GM12878 (cell line): ENCODE results near the gene STX10. TPM values are rescaled to one million over a fixed set of nuclear protein-coding genes. Genes with fewer than 3 reads are reported as not detected.
A peak's percentile ranks its signal among the peaks of the same experiment; 100 is the strongest.

Experiments
- ASH2L ChIP-seq: fragments of 300-600, 200-600 bp; sonication (generic); IDR thresholded peaks from 2 replicates; pipeline ENCODE4 v1.6.1; 2017; ENCODE audit warnings: low read depth, mild to moderate bottlenecking, borderline replicate concordance
- BACH1 ChIP-seq: fragments of 450-650 bp; IDR thresholded peaks from 2 replicates; pipeline ENCODE4 v1.6.1; 2017; ENCODE audit warnings: mild to moderate bottlenecking, borderline replicate concordance
- BCL11A ChIP-seq: IDR thresholded peaks from 2 replicates; pipeline ENCODE4 v1.6.1; 2011; ENCODE audit warnings: low read depth, low read length
- BHLHE40 ChIP-seq, 2 experiments: fragments of 450-650 bp in 1 of 2; IDR thresholded peaks; 2 replicates each; pipeline ENCODE4 v1.6.1; 2011 to 2017; ENCODE audit warnings: low read depth in 2 of 2, borderline replicate concordance in 1 of 2, improper control_type of control experiment in 1 of 2, low read length in 1 of 2, mild to moderate bottlenecking in 1 of 2
- CREB1 ChIP-seq: IDR thresholded peaks from 2 replicates; pipeline ENCODE4 v1.6.1; 2012; ENCODE audit warnings: low read depth, mild to moderate bottlenecking, inconsistent platforms
- DPF2 ChIP-seq: fragments of 450-650 bp; IDR thresholded peaks from 2 replicates; pipeline ENCODE4 v1.6.1; 2017; ENCODE audit warnings: mild to moderate bottlenecking
- ESRRA ChIP-seq: IDR thresholded peaks from 2 replicates; pipeline ENCODE4 v1.6.1; 2012; ENCODE audit warnings: mild to moderate bottlenecking, low read length, improper control_type of control experiment
- HDGF ChIP-seq: fragments of 450-650 bp; IDR thresholded peaks from 2 replicates; pipeline ENCODE4 v1.6.1; 2016; ENCODE audit warnings: antibody characterized with exemption
- IKZF1 ChIP-seq: fragments of 450-650 bp; conservative IDR thresholded peaks from 2 replicates; pipeline ENCODE4 v1.6.1; 2017; ENCODE audit warnings: antibody characterized with exemption, mild to moderate bottlenecking
- JUND ChIP-seq: IDR thresholded peaks from 2 replicates; pipeline ENCODE4 v1.6.1; 2012; ENCODE audit warnings: low read depth, mild to moderate bottlenecking, low read length, improper control_type of control experiment, moderate library complexity
- KLF5 ChIP-seq: fragments of 450-650 bp; IDR thresholded peaks from 2 replicates; pipeline ENCODE4 v1.6.1; 2014; ENCODE audit warnings: mild to moderate bottlenecking; ENCODE audit not compliant: partially characterized antibody
- MYC ChIP-seq: IDR thresholded peaks from 2 replicates; pipeline ENCODE4 v1.6.1; 2011; ENCODE audit warnings: mild to moderate bottlenecking, low read length, moderate library complexity, inconsistent platforms; ENCODE audit not compliant: insufficient read depth, insufficient replicate concordance, insufficient read length, severe bottlenecking
- NBN ChIP-seq: fragments of 450-650 bp; IDR thresholded peaks from 2 replicates; pipeline ENCODE4 v1.6.1; 2016
- NR2C2 ChIP-seq: IDR thresholded peaks from 2 replicates; pipeline ENCODE4 v1.6.1; 2011; ENCODE audit warnings: borderline replicate concordance, low read depth; ENCODE audit not compliant: control insufficient read depth, insufficient read length
- POLR2A ChIP-seq: IDR thresholded peaks from 2 replicates; pipeline ENCODE4 v1.6.1; 2011; ENCODE audit warnings: low read depth, mild to moderate bottlenecking, low read length
- POLR2AphosphoS5 ChIP-seq: IDR thresholded peaks from 2 replicates; pipeline ENCODE4 v1.6.1; 2011; ENCODE audit warnings: mild to moderate bottlenecking, low read length, inconsistent platforms
- POU2F2 ChIP-seq: IDR thresholded peaks from 3 replicates; pipeline ENCODE4 v1.6.1; 2011; ENCODE audit warnings: low read depth, mild to moderate bottlenecking, low read length, borderline replicate concordance
- RB1 ChIP-seq: fragments of 450-650 bp; formaldehyde crosslinking; IDR thresholded peaks from 2 replicates; pipeline ENCODE4 v1.6.1; 2017; ENCODE audit warnings: mild to moderate bottlenecking, borderline replicate concordance
- SMARCA5 ChIP-seq: fragments of 450-650 bp; IDR thresholded peaks from 2 replicates; pipeline ENCODE4 v1.6.1; 2017; ENCODE audit warnings: mild to moderate bottlenecking
- SPI1 ChIP-seq: IDR thresholded peaks from 2 replicates; pipeline ENCODE4 v1.6.1; 2011; ENCODE audit warnings: low read depth, mild to moderate bottlenecking, low read length, moderate library complexity, borderline replicate concordance; ENCODE audit not compliant: insufficient read depth
- SRF ChIP-seq, 2 experiments: IDR thresholded peaks; 2 replicates each; pipeline ENCODE4 v1.6.1; 2011; ENCODE audit warnings: low read depth in 2 of 2, low read length in 2 of 2, mild to moderate bottlenecking in 1 of 2, moderate library complexity in 1 of 2
- WRNIP1 ChIP-seq: IDR thresholded peaks from 2 replicates; pipeline ENCODE4 v1.6.1; 2011; ENCODE audit warnings: low read depth, low read length, improper control_type of control experiment, borderline replicate concordance
- ZNF207 ChIP-seq: fragments of 450-650 bp; IDR thresholded peaks from 2 replicates; pipeline ENCODE4 v1.6.1; 2014; ENCODE audit warnings: antibody characterized with exemption, mild to moderate bottlenecking, borderline replicate concordance
- polyA plus RNA-seq, 11 experiments: library from polyadenylated mRNA; depleted of rRNA in 4 of 11; unstranded in 6 of 11; stranded (reverse) in 5 of 11; fragments of >200 nt; fragmentation: Nextera tagmentation in 4 of 11; fragmentation: Illumina TruSeq in 1 of 11; extraction: Ambion mirVana in 4 of 11; extraction: Trizol in 1 of 11; gene quantifications; 1 replicate in 1 of 11; 2 replicates in 10 of 11; pipeline versions ENCODE4 v1.2.1 to v1.2.3, GENCODE V29; 2011 to 2016; ENCODE audit warnings: inconsistent platforms in 2 of 11, missing spikeins in 2 of 11, low read depth in 1 of 11
- total RNA-seq, 4 experiments: library from RNA; depleted of rRNA in 3 of 4; stranded (reverse); fragments of >200 nt in 3 of 4; fragmentation: Illumina TruSeq in 1 of 4; extraction: Trizol in 1 of 4; gene quantifications; 2 replicates each; pipeline versions ENCODE4 v1.2.1 to v1.2.3, GENCODE V29; 2013 to 2021
- TF ChIP-seq, protein P1 (sequence below): fragments of 450-650 bp; IDR thresholded peaks from 2 replicates; pipeline ENCODE4 v1.6.1; 2017; ENCODE audit warnings: mild to moderate bottlenecking, low read depth, inconsistent platforms; ENCODE audit not compliant: poor library complexity, severe bottlenecking
- TF ChIP-seq, protein P2 (sequence below): IDR thresholded peaks from 2 replicates; pipeline ENCODE4 v1.6.1; 2011; ENCODE audit warnings: borderline replicate concordance, low read depth, mild to moderate bottlenecking, moderate library complexity, low read length; ENCODE audit not compliant: insufficient read depth, poor library complexity, severe bottlenecking
- TF ChIP-seq, protein P3 (sequence below): IDR thresholded peaks from 2 replicates; pipeline ENCODE4 v1.6.1; 2012; ENCODE audit warnings: low read depth, low read length, improper control_type of control experiment

Gene STX10
- total and polyA plus RNA-seq, 10 of the 15 experiments (the other 5 are each of a cell fraction or from before 2014, with no cell fraction given): 0.56 to 76.1 (median 47.6) TPM

DNA sequence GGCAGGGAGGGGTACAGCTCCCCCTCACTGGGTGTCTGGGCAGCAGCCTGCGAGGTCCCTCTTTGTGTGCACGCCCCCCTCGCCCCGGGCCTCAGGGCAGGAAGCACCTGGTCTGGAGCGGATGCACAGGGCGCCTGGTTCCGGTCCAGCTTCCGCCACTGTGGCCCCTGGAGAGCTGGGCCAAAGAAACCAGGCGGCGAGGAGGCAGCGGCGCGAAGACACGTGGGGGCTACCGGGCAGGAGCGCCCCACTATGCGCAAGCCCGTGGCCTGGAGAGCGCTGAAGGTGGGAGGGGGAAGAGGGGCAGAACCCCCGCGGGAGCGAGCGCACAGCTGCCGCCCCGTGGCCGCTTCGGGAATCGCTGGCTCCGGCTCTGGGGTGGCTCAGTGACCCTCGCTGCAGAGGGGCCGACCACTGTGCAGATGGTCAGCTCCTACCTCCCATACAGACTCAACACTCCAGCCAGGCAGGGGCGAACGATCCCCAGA lies 45.8 kb downstream of the STX10 start (continued):
- TF ChIP-seq, protein P1, sequence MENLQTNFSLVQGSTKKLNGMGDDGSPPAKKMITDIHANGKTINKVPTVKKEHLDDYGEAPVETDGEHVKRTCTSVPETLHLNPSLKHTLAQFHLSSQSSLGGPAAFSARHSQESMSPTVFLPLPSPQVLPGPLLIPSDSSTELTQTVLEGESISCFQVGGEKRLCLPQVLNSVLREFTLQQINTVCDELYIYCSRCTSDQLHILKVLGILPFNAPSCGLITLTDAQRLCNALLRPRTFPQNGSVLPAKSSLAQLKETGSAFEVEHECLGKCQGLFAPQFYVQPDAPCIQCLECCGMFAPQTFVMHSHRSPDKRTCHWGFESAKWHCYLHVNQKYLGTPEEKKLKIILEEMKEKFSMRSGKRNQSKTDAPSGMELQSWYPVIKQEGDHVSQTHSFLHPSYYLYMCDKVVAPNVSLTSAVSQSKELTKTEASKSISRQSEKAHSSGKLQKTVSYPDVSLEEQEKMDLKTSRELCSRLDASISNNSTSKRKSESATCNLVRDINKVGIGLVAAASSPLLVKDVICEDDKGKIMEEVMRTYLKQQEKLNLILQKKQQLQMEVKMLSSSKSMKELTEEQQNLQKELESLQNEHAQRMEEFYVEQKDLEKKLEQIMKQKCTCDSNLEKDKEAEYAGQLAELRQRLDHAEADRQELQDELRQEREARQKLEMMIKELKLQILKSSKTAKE: no peak
- TF ChIP-seq IKZF1 (peak; percentile 79), POLR2AphosphoS5 (no peak), WRNIP1 (no peak), SMARCA5 (peak; percentile 75; the same call in 1 of the 2 replicates), POLR2A (peak; percentile 72), ESRRA (no peak), DPF2 (peak; percentile 97), RB1 (peak; percentile 45; the same call in 1 of the 2 replicates), MYC (peak; percentile 55), ZNF207 (no peak), HDGF (0 out of 2 replicates have a peak, but pooled peaks have one; percentile 17), KLF5 (peak; percentile 65), BHLHE40 (IDR thresholded peaks at IDR 0.05; ENCODE audit: borderline replicate concordance in 1 of 2, low read depth in 2 of 2, low read length in 1 of 2) (peak; percentile 33 to 57; a peak in 1 of 4 replicates), BCL11A (0 out of 2 replicates have a peak, but pooled peaks have one; percentile 8), POU2F2 (peak; percentile 12; the same call in 1 of the 3 replicates), CREB1 (peak; percentile 9; the same call in 1 of the 2 replicates), BACH1 (peak; percentile 69; the same call in 1 of the 2 replicates), JUND (no peak), NBN (peak; percentile 66; the same call in 1 of the 2 replicates), ASH2L (no peak), SRF (IDR thresholded peaks at IDR 0.05; ENCODE audit: low read depth in 2 of 2, low read length in 2 of 2) (0 out of 4 replicates have a peak, but pooled peaks of 1 of the 2 experiments have one; percentile 11), SPI1 (no peak), NR2C2 (no peak)
- TF ChIP-seq, protein P2, sequence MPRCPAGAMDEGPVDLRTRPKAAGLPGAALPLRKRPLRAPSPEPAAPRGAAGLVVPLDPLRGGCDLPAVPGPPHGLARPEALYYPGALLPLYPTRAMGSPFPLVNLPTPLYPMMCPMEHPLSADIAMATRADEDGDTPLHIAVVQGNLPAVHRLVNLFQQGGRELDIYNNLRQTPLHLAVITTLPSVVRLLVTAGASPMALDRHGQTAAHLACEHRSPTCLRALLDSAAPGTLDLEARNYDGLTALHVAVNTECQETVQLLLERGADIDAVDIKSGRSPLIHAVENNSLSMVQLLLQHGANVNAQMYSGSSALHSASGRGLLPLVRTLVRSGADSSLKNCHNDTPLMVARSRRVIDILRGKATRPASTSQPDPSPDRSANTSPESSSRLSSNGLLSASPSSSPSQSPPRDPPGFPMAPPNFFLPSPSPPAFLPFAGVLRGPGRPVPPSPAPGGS: peak; percentile 48
- TF ChIP-seq, protein P3, sequence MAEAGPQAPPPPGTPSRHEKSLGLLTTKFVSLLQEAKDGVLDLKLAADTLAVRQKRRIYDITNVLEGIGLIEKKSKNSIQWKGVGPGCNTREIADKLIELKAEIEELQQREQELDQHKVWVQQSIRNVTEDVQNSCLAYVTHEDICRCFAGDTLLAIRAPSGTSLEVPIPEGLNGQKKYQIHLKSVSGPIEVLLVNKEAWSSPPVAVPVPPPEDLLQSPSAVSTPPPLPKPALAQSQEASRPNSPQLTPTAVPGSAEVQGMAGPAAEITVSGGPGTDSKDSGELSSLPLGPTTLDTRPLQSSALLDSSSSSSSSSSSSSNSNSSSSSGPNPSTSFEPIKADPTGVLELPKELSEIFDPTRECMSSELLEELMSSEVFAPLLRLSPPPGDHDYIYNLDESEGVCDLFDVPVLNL: no peak
